Heart right ventricle (tissue), 16 donors: ENCODE measurements around the gene UBA6. TPM values are rescaled to one million over a fixed set of nuclear protein-coding genes. Genes with fewer than 3 reads are reported as not detected.
"Not testable (repeated sequence)": the region's sequence is repeated elsewhere in the genome, so short reads cannot be mapped to it uniquely, and the experiment has no call there.

Experiments
- ATAC-seq, 8 donors: fragments of 200-7000 bp; cut with Tn5 transposase; one replicate each; pipeline ENCODE4 v1.9.1; 2020; ENCODE audit warnings: mild to moderate bottlenecking in 8 of 8, moderate library complexity in 8 of 8, moderate number of reproducible peaks in 1 of 8
- DNase-seq, 2 donors: peaks; one replicate each; pipeline ENCODE4 v3.0.0-alpha.2; 2020
- H3K27ac ChIP-seq, 10 donors: fragments of 200-600 bp; sonication (generic) in 2 of 10; one replicate each; pipeline versions ENCODE4 v1.5.0 to v1.8.0; 2020 to 2022; ENCODE audit warnings: mild to moderate bottlenecking in 3 of 10
- H3K27me3 ChIP-seq, 7 donors: fragments of 200-600 bp; one replicate each; pipeline ENCODE4 v1.8.0; 2021 to 2022; ENCODE audit warnings: mild to moderate bottlenecking in 2 of 7
- H3K36me3 ChIP-seq, 9 donors: fragments of 200-600 bp; sonication (generic) in 1 of 9; one replicate each; pipeline versions ENCODE4 v1.5.0 to v1.8.0; 2020 to 2022; ENCODE audit warnings: mild to moderate bottlenecking in 2 of 9
- H3K4me1 ChIP-seq, 9 donors: fragments of 200-600 bp; sonication (generic) in 1 of 9; one replicate each; pipeline versions ENCODE4 v1.5.0 to v1.8.0; 2020 to 2022; ENCODE audit warnings: mild to moderate bottlenecking in 4 of 9
- H3K4me3 ChIP-seq, 10 donors: fragments of 200-600 bp; sonication (generic) in 2 of 10; one replicate each; pipeline versions ENCODE4 v1.5.0 to v1.8.0; 2020 to 2022; ENCODE audit warnings: mild to moderate bottlenecking in 7 of 10, moderate library complexity in 2 of 10
- H3K9me3 ChIP-seq, 11 donors: fragments of 200-600 bp in 10 of 11; sonication (generic) in 2 of 11; one replicate each; pipeline versions ENCODE4 v1.5.0 to v1.8.0; 2013 to 2022; ENCODE audit warnings: mild to moderate bottlenecking in 2 of 11, control low read depth in 1 of 11, moderate library complexity in 1 of 11
- CTCF ChIP-seq, 9 donors: fragments of 200-600 bp; sonication (generic) in 2 of 9; IDR thresholded peaks; one replicate each; pipeline versions ENCODE4 v1.5.0 to v1.8.0; 2021 to 2022; ENCODE audit warnings: antibody characterized with exemption in 9 of 9, mild to moderate bottlenecking in 5 of 9, moderate library complexity in 1 of 9
- WGBS, 2 donors: extraction: QIAGEN DNeasy Blood & Tissue Kit; methylation state at CpG; one replicate each; pipeline ENCODE4 v1.1.7; 2013; ENCODE audit warnings: inconsistent platforms in 1 of 2; 5-methylcytosine and 5-hydroxymethylcytosine counted together
- intact Hi-C, 10 donors: fragments of 100-400 bp; cut with DNase I; formaldehyde crosslinking; loops; one replicate each; pipeline versions ENCODE4 v1.11.1 to v1.14.2; 2022
- polyA plus RNA-seq, 2 donors: library from polyadenylated mRNA; stranded (reverse); fragments of 200-250 nt; gene quantifications; one replicate each; pipeline ENCODE4 v1.2.3, GENCODE V29; 2013
- total RNA-seq, 10 donors: library from RNA; stranded (reverse); fragmentation: NEBNext Ultra II Directional in 3 of 10; extraction: Animal tissue kit (Norgen Biotek cat#: 25700) in 3 of 10; gene quantifications; one replicate each; pipeline versions ENCODE4 v1.2.1 to v1.2.4, GENCODE V29; 2021 to 2023
- donor health status: Arrhythmogenic right ventricular cardiomyopathy.
- donor health status: ischemic (EF 13 %, LVEDD 7.1; RV severe dilation, severe dysfunction).
- donor health status: healthy with polysubstance abuse.
- donor health status: DM: no; HTN: yes; CAD: no.
- donor health status: DM: no; HTN: no; CAD: no.
- donor health status: ischemic (EF 25% LVEDD 6.9; RV normal size, moderate dysfunction).
- donor health status: ischemic (EF 25% LVEDD 5.7; RV mildly dilated, moderate dysfunction).
- donor health status: healthy.
- donor health status: DM: yes; HTN: yes; CAD: no.
- donor health status: Ischemic cardiomyopathy.
- donor health status: ischemic (EF 35%, LVEDD 5.7; RV mildly dilated, moderate dysfunction).
- donor health status: nonischemic (EF 11% LVEDD 7.7; RV severe dilation, severe dysfunction).
- donor health status: DM: yes; HTN: yes; CAD: no.
- donor health status: PGD.
- donor health status: ischemic (EF 29% LVEDD 5.4; RV normal size, mild dysfunction).
- donor health status: nonischemic (EF 23%, LVEDD 6.1; RV moderate dilation, normal function).

Gene UBA6
- total and polyA plus RNA-seq, 12 donors = 2.6 to 35.7 (median 18.1) TPM

- WGBS, 2 donors = 72 to 74% methylated on average over 4 of the region's 4 CpGs
- Histone ChIP-seq H3K4me1 (peaks cover 0 to 3% (median 0%) of the 10 kb centered on the region in 9 donors), H3K4me3 (no peak overlapping the region), H3K36me3 (no peaks in the 10 kb centered on the region), H3K27ac (no peak overlapping the region), H3K9me3 (no peaks in the 10 kb centered on the region), H3K27me3 (no peaks in the 10 kb centered on the region)
- intact Hi-C loops = loop anchor here in 3 of 10 donors (10.0 kb wide), 1 partner anchor 430 kb away; no protein-coding TSS in a partner anchor
- no peak for ATAC-seq
- TF ChIP-seq CTCF (IDR thresholded peaks at IDR 0.05) = no peak
- DNase-seq = no peak
Observed at GRCh38 chr4:67744561-67745283, 43.8 kb upstream of the UBA6 start.

GRCh38 chr4:67743194-67743593 is 42.2 kb upstream of the UBA6 start:
- Histone ChIP-seq H3K9me3 (no peaks in the 10 kb centered on the region), H3K27ac (no peak overlapping the region), H3K27me3 (no peaks in the 10 kb centered on the region), H3K4me1 (peaks cover 0 to 3% (median 0%) of the 10 kb centered on the region in 9 donors), H3K4me3 (no peak overlapping the region), H3K36me3 (no peaks in the 10 kb centered on the region)
- DNase-seq (no peak), ATAC-seq (no peak)
- TF ChIP-seq CTCF (IDR thresholded peaks at IDR 0.05) = no peak
- intact Hi-C loops = loop anchor here in 3 of 10 donors (10.0 kb wide), 1 partner anchor 432 kb away; no protein-coding TSS in a partner anchor
- 97 to 100% methylated on average over 3 of the region's 3 CpGs for WGBS, 2 donors

- Histone ChIP-seq H3K4me3 (no peak overlapping the region), H3K27ac (no peak overlapping the region), H3K9me3 (no peaks in the 10 kb centered on the region), H3K27me3 (no peaks in the 10 kb centered on the region), H3K4me1 (no peaks in the 10 kb centered on the region), H3K36me3 (peaks cover 0 to 8% (median 0%) of the 10 kb centered on the region in 9 donors)
- DNase-seq (no peak), ATAC-seq (no peak)
- intact Hi-C loops = no loop called here
- 94 to 98% methylated on average over 1 of the region's 1 CpG for WGBS, 2 donors
- no peak for TF ChIP-seq CTCF (IDR thresholded peaks at IDR 0.05)
Observed at GRCh38 chr4:67736262-67736661, 35.3 kb upstream of the UBA6 start.

DNA sequence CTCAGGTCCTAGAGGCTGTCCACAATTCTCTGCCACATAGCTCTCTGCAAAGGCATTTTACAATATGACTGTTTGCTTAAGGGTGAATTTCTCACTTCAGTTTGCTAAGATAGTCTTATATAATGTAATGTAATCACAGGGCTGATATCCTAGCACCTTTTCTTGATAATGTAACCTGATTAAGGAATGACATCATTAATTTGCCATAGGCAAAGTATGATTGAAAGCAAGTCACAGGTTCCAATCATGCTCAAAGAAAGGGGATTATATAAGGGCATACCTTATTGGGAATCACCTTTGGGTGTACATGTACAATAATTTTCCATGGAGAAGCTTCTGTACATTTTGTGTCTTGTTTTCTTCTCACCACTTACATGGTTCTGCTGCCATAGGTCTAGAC is 34.4 kb upstream of the UBA6 start:
- intact Hi-C loops = no loop called here
- H3K9me3 ChIP-seq = no peaks in the 10 kb centered on the region
- no peak for ATAC-seq
- H3K27ac ChIP-seq = no peak overlapping the region
- H3K27me3 ChIP-seq = no peaks in the 10 kb centered on the region
- no peak overlapping the region for H3K4me3 ChIP-seq
- peaks cover 0 to 8% (median 0%) of the 10 kb centered on the region in 9 donors for H3K36me3 ChIP-seq
- no peak for TF ChIP-seq CTCF (IDR thresholded peaks at IDR 0.05)
- DNase-seq = no peak
- H3K4me1 ChIP-seq = no peaks in the 10 kb centered on the region

- WGBS, 2 donors = 96 to 99% methylated on average over 3 of the region's 3 CpGs
- H3K27me3 ChIP-seq, intact Hi-C loops, DNase-seq, H3K4me1 ChIP-seq, H3K9me3 ChIP-seq, H3K4me3 ChIP-seq, H3K27ac ChIP-seq, ATAC-seq: not testable (repeated sequence)
- H3K36me3 ChIP-seq = peaks cover 0 to 16% (median 0%) of the 10 kb centered on the region in 9 donors
Observed at GRCh38 chr4:67730511-67730910, 29.6 kb upstream of the UBA6 start.
